SK-MEL-5 (cell line): ENCODE results near the gene S100A10. TPM values are rescaled to one million over a fixed set of nuclear protein-coding genes. Genes with fewer than 3 reads are reported as not detected.

Experiments
- DNase-seq: peaks from one replicate; pipeline ENCODE4 v3.0.0-alpha.2; 2016; ENCODE audit warnings: low read depth, low spot score
- in situ Hi-C: cut with HindIII; loops from 2 replicates; pipeline ENCODE4 v1.10.0; 2016; ENCODE audit warnings: low sequenced_read_pairs, high pct_unique_total_duplicates, low pct_unique_long_range_greater_than_20kb
- total RNA-seq: library from RNA; depleted of rRNA; stranded (reverse); fragments of >200 nt; shearing (Covaris generic); gene quantifications from 2 replicates; pipeline ENCODE4 v1.2.3, GENCODE V29; 2014

S100A10 gene
- total RNA-seq, 1 experiment from 2014 or later: 89.9 TPM

DNA sequence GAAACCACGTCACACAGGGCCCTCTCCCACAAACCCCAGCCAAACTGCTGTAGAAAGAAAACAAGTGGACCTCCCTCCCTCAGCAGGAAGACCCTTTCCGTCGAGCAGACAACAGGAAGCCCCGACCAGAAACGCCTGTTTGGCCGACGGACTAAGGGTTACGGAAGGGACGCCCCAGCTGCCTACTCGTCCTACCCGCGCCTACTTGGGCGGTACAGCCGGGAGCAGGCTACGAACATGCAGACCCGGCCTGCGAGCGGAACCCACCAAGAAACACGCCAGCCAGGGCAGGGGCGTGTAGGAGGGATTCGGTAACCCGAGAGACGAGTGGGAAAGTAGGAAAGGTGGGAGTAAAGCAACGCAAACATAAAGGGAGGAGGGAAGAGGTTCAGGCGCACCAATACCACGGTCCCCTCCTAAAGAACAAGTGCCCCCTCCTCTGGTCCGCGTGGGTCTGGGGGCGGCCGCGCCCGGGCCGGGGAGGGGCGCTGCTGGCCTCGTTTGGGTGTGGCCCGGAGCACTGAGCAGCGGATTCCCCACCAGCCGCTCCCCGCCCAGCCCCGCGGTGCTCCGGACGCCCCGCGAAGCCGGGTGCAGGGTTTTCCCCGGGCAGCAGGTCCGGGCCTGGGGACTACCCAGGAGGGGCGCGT is 450 bp downstream of the S100A10 start:
- in situ Hi-C loops: no loop called here
- DNase-seq: no peak

DNA sequence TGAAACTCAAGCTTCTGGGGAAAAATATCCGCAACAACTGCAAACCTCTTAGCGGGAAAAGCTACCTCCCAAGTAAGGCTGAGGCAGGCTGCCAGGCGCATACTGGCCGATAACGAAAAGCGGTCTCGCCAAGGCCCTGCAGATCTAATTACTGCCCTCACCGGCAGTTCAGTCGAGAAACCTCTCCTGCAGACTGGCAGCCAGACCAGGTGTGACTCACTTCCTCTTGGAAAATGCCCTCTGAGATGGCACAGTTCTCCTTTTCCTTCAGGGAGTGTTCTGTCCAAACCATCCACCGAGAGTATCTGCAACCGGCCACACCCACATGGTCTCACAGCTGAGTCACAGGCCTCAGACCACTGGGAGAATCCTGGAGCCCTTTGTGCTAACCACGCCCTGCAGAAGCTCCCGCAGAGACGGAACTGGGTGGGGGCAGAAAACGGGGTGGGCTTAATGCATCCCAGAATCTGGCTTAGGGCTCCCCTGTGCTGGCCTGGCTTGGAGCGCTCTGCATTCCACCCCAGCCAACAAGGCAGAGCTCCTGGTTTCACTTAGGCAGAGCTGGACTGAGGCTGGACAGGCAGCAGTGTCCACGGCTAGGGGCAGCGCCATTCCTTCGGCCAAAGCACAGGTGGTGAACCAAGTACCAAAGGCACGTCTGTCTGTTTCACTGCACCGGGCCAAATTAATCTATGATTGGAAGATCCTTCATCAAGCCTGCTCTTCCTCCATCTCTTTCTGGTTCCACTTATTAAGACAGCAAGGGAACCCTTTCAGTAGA is 1.2 kb downstream of the S100A10 start:
- in situ Hi-C loops: no loop called here

DNA sequence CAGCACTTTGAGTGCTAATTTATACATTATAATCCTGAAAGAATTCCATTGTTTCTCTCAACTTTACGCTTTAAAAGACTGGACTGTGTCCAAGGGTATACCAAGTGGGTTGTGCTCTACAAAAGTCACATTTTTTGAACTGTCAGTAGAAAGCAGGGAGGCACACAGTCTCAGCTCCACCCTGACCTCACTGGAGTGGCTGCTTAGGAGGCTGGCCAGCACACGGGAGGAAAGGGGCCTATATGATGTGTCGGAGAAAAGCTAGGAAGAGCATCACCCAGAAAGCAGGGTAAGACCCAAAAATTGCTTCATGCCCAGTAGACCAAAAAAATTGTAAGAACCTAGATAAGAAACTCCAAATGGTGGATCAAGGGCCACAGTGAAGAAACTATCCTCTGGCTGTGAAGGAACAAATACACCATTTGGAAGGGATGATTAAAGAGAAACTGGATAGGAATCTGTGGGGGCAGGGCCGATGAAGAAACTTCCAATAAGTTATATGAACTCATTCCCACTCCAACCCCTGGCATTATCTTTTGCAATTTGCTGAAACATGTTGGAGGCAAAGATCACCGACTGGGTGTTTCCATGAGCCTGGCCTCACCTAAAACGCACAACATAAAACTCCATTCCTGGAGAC is 1.9 kb downstream of the S100A10 start:
- in situ Hi-C loops: no loop called here
- no peak for DNase-seq

More for the DNA sequence above, 1.2 kb downstream of the S100A10 start:
- DNase-seq: peak; percentile 83

DNA sequence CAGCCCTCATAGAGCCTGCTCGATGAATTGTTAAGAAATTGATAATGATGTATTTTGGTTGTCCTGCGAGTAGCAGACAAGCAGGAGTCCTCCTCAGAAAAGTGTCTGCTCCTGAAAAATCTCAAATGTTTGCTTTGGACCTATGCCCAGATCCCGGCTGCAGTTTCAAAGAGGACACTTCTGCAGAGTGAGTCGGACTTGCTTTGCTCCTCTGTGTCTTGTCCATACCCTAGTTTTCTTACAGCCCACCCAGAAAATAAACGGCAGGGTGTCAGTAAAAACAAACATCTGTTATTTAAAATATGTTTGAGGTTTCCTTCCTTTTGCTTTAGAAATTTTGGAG is 2.8 kb downstream of the S100A10 start:
- peak; percentile 53 for DNase-seq
- in situ Hi-C loops: no loop called here

DNA sequence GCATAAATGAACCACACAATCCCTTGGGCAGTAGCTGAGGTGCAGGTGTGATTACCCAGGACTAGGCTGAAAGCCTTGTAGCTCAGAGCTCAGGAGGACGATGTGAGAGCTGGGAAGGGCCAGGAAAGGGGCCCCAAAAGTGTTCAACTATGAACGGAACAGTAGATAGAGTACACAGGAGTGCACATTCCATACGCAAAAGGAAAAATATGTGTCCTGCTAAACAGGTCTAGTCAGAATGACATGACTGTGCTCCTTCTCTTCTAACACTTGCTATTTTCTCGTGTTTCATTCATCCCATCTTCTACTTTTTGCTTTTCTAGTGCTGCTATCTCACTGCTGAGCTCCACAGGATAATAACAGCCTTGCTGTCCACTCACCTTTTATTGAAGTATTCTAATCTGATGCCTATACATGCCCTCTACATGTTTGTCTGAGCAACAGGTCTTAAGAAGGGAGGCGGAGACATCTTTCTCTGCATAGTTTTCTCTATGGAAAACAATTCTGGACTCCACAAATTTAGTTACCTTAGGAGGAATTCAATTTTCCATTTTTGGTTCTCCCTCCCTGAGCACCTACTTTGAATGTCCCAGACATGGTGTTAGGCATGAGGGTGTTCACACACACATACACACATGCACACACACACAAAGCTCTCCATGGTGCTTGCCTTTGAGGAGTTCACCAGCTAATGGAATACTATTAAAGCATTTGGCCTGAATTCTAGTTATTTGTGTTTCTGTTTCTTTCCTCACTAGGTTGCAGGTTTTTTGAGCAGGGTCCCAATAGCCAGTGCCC is 3.4 kb downstream of the S100A10 start:
- no peak for DNase-seq
- in situ Hi-C loops: no loop called here

DNA sequence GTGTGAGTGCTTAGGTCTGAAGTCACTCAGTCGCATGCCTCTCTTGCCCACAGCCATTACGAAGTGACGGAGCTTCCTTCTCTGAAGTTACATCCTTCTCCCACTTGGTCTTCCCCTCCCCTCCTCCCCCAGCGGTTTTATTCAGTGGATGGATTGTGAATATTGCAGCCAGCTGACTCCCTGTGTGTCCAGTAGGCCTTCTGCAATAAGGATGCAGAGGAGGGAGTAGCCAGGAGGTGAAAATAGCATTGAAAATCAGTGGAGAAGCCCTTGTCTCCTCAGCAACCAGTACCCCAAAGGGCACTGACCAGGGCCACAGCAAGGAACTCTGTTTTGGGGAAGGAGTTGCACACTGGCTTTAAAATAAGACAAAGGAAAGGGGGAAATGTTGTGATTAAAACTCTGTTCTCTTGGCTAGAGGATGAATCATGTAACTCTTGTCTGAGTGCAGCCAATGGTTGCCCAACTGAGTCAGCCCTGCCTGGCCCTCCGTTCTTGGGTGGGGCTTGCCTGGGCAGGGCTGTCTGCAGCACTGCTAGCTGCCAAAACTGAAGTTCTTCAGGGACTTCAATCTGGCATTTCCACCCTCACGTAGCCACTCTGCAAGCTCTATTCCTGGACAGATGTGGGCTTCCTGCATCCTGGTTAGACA is 4.3 kb downstream of the S100A10 start:
- DNase-seq: no peak
- in situ Hi-C loops: no loop called here

DNA sequence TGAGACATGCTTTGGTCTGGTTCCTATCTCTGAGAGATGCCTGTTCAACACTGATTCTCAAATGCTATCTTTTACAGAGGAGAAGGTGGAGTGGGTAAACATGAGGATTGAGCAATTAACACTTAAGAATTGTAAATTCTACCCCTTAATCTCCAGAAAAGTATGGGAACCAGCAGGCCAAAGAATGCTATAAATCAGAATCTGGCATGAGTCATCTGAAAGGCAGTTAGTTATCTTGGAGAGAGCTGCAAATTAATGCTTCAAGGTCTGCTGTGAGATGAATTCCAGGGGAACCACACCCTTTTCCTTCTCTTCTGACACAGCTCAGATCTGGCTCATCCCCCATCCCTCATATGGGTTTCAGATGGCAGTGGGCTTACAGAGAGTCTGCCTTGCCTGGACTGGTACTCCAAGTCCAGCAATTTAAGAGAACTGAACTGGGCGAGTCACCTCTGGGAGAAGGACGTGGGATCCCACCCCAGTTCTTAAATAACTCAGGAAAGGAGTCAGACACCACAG is 5.2 kb downstream of the S100A10 start:
- in situ Hi-C loops: no loop called here

DNA sequence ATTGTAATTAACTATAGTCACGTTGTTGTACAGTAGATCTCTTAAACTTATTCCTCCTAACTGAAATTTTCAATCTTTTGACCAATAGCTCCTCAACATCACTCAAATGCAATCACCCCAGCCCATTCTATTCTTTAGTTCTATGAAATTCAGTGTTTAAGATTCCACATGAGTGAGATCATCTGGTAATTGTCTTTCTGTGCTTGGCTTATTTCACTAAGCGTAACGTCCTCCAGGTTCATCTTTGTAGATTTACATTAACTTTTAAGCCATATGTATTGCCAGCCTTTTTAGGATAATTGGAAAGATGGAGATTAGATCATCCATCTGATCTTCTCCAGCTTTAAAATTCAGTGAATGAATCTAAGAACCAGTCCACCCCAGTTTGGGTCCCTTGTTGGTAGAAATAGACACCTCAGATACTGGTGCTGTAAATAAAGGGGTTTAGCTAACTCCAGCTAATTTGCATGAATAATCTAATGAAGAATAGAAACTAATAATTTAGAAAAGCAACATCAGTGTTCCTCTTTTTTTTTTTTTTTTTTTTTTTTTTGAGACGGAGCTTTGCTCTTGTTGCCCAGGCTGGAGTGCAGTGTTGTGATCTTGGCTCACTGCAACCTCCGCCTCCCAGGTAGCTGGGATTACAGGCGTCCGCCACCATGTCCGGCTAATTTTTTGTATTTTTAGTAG is 7.0 kb downstream of the S100A10 start:
- DNase-seq: no peak
- in situ Hi-C loops: no loop called here

More for the DNA sequence above, 5.2 kb downstream of the S100A10 start:
- DNase-seq: no peak

DNA sequence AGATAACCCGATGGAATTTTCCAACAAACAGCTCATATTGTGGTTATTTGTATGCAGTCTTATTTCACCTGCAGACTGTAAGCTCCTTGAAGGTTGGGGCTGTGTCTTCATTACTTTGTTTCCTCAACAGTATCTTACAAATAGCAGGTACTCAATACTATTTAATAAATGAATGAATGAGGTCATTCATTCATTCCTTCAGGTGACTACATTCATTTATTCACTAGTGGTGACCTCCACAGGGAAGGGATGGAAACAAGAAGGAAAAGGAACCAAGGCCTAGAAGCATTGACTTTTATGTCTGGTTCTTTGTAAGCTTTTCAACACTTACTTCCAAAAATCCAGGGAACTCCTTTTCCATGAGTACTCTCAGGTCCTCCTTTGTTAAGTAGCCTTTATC is 7.9 kb downstream of the S100A10 start:
- in situ Hi-C loops: no loop called here
- DNase-seq: no peak

DNA sequence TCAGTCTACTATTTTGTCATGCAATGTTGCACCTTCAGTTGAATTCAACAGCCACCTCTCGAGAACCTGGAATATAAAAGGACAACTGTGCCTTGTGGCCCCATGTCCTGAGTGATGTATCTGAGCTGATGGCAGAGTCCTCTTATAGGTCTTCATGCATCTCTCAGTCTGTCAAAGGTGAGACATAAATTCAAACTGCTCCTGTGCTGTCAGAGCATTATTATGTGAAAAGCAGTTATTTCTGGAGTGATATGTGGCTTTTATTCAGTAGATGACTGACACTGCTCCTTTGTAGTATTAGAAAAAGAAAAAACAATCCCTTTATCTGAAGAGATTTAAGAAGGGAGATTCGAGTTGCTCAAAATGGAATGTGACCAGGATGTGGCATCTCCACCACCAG is 8.4 kb downstream of the S100A10 start:
- in situ Hi-C loops: no loop called here
- DNase-seq: no peak

DNA sequence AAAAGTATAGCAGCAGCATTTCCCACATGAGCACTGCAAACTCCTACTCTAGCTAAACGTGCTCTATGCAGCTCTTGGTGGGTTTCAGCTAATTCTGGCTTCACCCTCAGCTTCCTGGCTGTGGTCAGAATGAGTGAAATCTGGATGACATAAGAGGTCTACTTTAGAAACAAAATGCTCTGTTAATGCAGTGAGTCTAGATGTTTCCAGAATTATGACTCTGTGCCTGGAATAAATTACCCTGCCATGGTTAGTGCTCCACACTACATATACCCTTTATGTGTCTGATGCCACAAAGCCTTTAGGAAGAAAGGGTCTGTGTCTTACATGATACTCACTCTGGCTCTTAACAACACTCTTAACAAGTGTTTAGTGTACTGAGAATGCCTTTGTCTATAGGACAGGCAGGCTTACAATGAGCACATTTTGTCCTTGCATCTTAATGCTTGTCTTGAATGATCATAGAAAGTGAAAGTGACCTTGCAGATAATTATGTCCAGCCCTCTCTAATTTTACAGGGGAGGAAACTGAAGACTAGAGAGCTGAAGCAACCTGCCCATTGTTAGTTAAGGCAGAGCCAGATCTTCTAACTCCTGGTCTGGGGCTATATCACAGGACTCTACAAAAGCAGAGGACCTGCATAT is 9.2 kb downstream of the S100A10 start:
- in situ Hi-C loops: no loop called here
- peak; percentile 95 for DNase-seq

DNA sequence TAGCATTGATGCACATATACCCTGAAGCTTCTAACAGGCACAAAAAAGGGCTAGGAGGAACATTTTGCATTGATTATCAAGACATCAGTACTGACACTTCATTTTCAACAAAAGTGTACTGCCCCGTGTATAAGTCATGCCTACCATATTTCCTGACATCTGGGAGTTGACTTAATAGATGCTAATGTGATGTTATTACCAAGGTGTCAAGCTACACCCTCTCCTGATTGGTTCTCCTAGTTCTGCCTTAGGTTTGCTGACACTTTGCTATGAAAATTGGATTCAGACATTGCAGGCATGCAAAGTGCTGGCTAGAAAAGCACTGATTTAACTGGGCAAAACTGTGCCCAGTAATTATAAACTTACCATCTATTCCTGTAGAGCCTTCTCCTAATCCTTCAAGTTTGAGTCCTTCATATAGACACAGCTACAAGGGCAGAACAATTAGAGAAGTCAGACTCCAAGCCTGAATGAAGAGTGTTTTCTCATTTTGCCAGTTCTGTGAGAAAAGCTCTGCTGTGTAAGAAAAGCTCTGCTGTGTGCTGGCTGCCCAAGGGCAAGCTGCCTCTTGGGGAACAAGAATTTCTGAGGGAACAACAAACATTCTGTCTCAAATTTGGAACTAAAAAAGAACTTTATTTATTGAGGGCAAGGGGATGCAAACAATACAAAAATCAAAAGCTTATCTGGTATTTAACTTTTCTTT is 11.2 kb downstream of the S100A10 start:
- in situ Hi-C loops: no loop called here
- peak; percentile 70 for DNase-seq

DNA sequence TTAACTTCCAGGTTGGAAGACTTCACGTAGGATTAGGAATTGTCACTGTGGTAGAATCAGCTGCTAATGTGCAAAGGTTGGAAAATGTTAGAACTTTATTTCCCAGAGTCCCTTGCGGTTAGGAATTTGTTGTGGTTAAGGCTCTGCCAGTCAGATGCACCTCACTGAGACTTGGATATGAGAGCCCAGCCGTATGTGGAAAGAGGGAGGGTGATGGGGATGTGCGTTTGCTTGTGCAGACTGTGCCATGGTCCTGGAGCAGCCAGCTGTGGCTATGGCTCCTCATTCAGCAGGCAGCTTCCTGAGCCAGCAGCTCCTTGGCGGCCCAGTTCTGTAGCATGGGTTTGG is 12.5 kb downstream of the S100A10 start:
- DNase-seq: no peak
- in situ Hi-C loops: no loop called here

DNA sequence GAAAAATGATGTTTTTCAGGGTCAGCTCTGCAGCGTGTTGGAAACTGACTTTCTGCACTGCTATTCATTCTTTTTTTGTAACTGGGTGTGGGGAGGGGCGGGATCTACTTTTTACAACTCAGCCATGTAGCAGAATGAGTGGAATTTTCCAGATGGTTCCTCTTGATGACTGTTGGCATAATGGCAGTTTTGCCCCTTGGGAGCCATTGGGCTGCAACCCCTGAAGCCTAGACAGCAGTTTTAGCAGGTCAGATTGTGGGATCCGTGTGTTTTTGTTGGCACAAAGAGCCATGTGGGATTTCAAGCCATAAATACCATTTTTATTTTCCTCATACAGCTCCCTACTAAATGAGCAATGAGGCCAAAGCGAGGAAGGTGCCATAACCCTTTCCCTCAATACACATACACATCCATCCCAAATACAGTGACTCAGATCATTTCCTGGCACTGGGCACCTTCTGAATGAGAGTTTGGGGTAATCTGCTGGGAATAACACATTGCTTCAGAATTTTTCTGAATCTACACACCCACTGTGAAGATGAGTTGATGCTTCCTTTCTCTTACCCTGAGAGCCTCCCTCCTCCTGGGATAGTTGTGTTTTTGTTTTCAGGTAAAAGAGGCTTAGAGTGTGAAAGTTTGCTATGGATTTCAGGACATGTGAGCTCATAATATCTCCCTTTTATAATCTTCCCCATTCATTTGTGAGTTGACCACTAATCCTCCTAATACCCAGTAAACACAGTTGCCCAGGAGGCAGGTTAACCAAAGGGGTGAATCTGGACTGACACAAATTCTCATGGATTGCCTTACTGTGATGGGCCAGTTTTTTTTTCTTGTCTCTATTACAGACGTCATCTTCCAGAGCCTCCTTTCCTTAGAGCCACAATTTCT is 13.1 kb downstream of the S100A10 start:
- in situ Hi-C loops: no loop called here
- no peak for DNase-seq

DNA sequence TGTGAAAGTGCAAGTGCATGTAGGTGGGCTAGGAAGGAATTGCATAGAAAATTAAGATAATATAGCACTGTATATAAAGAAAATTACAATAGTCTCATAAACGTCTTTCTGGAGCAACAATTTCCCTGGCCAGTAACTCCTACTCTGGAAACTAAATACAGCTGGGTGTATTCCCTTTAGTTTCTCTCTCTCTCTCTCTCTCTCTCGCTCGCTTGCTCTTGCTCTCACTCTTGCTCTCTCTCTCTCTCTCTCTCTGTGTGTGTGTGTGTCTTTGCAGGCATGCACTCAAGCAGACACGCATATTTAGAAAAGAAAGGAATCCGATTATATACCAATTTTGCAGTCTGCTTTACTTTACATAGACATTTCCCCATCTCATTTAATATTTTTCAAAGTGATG is 14.7 kb downstream of the S100A10 start:
- in situ Hi-C loops: no loop called here
- no peak for DNase-seq
